H1 (cell line): Measurements from ENCODE around the gene KISS1R. TPM values are rescaled to one million over a fixed set of nuclear protein-coding genes. Genes with fewer than 3 reads are reported as not detected.

Experiments
- CHD1 ChIP-seq: IDR thresholded peaks from 2 replicates; pipeline ENCODE4 v1.6.1; 2012; ENCODE audit warnings: low read depth, low read length, improper control_type of control experiment
- NANOG ChIP-seq: IDR thresholded peaks from 2 replicates; pipeline ENCODE4 v1.6.1; 2011; ENCODE audit warnings: low read length, low read depth, mild to moderate bottlenecking, inconsistent platforms; ENCODE audit not compliant: insufficient read depth, poor library complexity, severe bottlenecking
- NRF1 ChIP-seq: IDR thresholded peaks from 2 replicates; pipeline ENCODE4 v1.6.1; 2011; ENCODE audit warnings: mild to moderate bottlenecking, low read depth, low read length, improper control_type of control experiment
- RBBP5 ChIP-seq: IDR thresholded peaks from 2 replicates; pipeline ENCODE4 v1.7.1; 2012; ENCODE audit warnings: low read depth, mild to moderate bottlenecking, inconsistent platforms, low read length, moderate library complexity, borderline replicate concordance
- SP4 ChIP-seq: IDR thresholded peaks from 2 replicates; pipeline ENCODE4 v1.6.1; 2012; ENCODE audit warnings: low read length, inconsistent platforms
- polyA plus RNA-seq, 7 experiments: library from polyadenylated mRNA; depleted of rRNA in 3 of 7; stranded (reverse) in 5 of 7; unstranded in 2 of 7; fragments of >200 nt in 5 of 7; fragments of 200-250 nt in 2 of 7; gene quantifications; 1 replicate in 5 of 7; 2 replicates in 1 of 7; 4 replicates in 1 of 7; pipeline versions ENCODE4 v1.2.1 to v1.2.3, GENCODE V29; 2011 to 2013; ENCODE audit warnings: missing spikeins in 2 of 7, mixed read lengths in 2 of 7
- total RNA-seq: library from RNA; stranded (reverse); fragmentation: NEBNext Ultra II Directional; extraction: Animal tissue kit (Norgen Biotek cat#: 25700); gene quantifications from 2 replicates; pipeline ENCODE4 v1.2.1, GENCODE V29; 2021

KISS1R gene
- total and polyA plus RNA-seq, 2 of the 8 experiments (the other 6 are each of a cell fraction or from before 2014, with no cell fraction given): 2.3 to 2.7 TPM

GRCh38 chr19:929891-930258 is 12.7 kb downstream of the KISS1R start (continued):
- TF ChIP-seq CHD1: no peak
- no peak for TF ChIP-seq RBBP5
- no peak for TF ChIP-seq NANOG
- TF ChIP-seq SP4: no peak
- TF ChIP-seq NRF1: no peak
